Amniotic stem cell (primary cell): Measurements from ENCODE around the gene PAPLN.

Experiments used
- DNase-seq: peaks from one replicate; lab custom pipeline; 2025; lab: John Stamatoyannopoulos, UW

The PAPLN gene

DNA sequence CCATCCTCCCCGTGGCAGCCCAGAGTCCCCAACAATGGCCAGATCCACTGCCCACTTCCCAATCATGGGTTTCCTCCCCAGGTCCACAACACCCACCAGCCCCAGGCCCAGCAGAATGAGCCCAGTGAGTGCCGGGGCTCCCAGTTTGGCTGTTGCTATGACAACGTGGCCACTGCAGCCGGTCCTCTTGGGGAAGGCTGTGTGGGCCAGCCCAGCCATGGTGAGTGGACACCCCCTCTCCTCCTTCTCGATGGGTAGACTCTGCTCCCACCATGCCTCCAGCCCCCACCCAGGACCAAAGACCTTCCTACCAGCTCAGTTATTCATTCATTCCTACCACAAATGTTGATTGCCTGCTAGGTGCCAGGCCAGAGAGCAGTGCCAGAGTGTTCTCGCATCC lies 23.8 kb downstream of the PAPLN start:
- no peak for DNase-seq

DNA sequence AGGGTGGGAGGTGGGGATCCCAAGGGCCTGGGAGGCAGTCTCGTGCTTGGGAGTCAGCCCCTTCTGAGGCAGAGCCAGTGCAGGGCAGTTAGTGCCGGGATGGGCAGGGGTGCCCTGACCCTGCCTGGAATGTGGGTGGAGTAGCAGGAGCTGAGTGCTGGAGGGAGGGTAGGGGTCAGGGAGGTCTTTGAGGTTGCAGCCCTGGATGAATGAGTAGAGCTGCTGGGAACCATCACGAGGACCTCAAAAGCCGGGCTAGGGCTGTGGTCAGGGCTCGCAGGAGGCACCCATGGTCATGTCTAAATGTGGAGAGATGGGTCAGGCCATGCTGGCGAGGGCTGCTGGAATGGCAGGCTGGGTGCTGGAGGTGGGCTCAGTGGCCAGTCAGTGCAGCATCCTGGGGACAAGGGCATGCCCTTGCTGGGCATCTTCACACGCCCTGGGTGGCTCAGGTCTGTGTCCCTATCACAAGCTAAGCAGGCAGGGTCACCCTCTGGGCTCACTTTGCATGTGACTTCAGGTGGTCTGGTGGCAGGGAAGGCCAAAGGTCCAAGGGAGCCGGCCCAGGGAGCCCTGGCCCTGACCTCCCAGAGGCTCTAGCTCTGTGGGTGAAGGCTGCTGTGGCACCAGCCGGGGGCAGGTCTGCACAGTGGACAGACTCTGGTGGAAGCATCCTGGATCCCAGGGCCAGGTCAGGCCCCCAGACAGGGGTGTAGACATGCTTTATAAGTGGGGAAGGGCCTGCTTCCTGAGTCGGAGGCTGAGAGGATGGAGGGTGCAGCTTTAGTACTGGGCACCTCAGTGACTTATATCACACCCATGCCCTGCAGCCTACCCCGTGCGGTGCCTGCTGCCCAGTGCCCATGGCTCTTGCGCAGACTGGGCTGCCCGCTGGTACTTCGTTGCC lies 24.5 kb downstream of the PAPLN start:
- no peak for DNase-seq

DNA sequence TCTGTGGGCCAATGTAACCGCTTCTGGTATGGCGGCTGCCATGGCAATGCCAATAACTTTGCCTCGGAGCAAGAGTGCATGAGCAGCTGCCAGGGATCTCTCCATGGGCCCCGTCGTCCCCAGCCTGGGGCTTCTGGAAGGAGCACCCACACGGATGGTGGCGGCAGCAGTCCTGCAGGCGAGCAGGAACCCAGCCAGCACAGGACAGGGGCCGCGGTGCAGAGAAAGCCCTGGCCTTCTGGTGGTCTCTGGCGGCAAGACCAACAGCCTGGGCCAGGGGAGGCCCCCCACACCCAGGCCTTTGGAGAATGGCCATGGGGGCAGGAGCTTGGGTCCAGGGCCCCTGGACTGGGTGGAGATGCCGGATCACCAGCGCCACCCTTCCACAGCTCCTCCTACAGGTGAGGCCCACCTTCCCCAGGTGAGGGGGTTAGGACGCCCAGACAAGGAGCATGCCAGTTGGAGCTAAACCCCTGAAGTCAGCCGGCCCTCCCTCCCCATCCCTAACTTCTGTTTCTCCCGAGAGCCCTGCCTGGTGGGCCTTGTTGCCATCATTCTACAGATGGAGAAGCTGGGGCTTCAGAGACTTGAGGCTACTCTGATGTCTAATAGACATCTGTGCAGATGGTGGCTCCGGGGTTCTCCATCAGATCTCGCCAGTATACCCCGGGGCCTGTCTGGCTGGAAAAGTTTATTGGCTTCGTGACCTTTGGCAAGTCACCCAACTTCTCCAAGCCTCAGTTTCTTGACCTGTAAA lies 25.3 kb downstream of the PAPLN start:
- DNase-seq = no peak

DNA sequence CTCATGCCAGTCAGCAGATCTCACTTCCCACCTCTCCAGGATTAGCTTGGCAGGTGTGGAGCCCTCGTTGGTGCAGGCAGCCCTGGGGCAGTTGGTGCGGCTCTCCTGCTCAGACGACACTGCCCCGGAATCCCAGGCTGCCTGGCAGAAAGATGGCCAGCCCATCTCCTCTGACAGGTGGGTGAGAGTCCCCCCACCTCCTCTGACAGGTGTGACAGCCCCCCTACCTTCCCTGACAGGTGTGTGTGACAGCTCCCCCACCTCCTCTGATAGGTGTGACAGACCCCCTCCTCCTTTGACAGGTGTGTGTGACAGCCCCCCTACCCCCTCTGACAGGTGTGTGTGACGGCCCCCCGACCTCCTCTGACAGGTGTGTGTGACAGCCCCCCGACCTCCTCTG lies 26.3 kb downstream of the PAPLN start:
- no peak for DNase-seq

DNA sequence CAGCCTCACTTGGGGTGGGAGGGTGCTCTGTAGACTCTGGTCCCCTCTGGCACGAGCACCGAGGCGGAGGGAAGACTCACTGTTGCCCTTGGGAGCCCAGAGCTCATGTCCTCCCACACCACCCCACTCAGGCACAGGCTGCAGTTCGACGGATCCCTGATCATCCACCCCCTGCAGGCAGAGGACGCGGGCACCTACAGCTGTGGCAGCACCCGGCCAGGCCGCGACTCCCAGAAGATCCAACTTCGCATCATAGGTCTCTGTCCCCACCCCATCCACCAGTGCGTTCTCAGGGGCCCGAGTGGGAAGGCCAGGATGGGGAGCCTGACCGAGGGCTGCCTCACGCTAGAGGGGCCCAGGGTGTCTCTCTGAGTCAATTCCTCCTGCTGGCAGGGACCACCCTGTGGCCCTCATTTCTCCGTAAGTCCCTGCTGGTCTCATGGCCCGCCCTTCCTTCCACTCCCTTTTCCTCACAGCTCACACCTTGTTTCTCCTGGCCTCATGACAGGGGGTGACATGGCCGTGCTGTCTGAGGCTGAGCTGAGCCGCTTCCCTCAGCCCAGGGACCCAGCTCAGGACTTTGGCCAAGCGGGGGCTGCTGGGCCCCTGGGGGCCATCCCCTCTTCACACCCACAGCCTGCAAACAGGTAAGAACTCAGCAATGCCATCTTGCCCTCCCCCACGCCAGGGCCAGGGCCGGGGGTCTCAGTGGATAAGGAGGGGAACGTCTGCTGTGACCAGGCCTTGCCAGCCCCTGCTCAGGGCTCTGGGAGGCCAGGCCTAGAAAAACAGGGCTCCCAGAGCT lies 27.0 kb downstream of the PAPLN start:
- DNase-seq = no peak

DNA sequence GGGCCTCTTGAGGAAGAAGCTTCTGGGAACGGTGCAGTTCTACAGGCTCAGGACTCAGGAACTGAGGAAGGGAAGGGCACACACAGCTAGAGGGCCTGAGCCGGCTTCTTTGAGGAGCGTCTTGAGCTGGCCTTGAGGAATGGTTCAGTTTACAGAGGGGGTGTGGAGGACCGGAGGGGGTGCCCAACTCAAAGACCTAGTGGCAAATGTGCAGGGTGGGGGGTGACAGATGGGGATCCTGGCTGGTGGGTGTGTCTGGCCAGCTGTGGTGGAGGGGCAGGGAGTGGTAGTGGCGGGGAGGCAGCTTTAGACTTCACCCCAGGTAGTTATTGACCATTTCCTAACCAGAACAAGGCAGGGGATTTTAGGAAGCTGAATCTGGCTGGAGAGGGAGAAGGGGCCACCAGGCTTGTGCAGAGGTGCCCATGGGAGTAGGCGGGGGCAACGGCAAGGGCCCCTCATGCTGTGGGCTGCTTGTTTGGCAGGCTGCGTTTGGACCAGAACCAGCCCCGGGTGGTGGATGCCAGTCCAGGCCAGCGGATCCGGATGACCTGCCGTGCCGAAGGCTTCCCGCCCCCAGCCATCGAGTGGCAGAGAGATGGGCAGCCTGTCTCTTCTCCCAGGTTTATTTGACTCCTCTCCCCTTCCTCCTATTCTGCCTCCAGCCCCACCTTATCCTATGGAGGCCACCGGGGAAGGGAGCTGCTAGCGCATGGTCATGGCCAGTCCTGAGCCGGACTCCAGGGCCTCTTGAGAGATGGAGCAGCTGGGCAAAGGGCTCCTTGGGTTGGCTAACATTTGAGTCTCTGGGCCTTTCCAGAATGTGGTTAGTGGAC lies 27.8 kb downstream of the PAPLN start:
- DNase-seq = no peak

DNA sequence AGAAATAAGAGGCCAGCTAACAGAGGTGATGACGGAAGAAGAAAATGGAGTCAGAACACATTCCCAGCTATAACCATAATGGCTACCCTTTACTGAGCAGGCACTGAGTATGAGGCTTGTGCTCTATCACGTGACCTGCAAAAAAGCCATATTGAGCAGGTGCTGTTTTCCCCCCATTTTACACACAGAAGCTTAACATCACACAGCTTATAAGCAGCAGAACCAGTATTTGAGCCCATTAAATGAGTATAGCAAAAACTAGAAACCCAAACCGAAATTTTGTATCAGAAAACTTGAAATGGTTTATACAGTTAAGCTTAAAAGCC lies 28.4 kb downstream of the PAPLN start:
- DNase-seq = no peak

DNA sequence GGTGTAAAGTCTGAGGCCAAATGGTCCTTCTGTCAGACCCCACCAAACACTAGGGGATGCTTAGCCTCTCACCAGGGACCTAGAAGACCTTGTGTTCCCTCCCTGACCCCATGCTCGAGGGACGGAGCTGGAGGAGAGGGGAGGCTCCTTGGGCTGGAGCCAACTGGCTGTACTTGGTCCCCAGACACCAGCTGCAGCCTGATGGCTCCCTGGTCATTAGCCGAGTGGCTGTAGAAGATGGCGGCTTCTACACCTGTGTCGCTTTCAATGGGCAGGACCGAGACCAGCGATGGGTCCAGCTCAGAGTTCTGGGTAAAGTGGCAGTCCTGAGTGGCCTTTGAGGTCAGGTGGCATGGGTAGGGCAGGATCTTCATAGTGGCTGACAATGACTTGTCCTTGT lies 29.0 kb downstream of the PAPLN start:
- DNase-seq = no peak

DNA sequence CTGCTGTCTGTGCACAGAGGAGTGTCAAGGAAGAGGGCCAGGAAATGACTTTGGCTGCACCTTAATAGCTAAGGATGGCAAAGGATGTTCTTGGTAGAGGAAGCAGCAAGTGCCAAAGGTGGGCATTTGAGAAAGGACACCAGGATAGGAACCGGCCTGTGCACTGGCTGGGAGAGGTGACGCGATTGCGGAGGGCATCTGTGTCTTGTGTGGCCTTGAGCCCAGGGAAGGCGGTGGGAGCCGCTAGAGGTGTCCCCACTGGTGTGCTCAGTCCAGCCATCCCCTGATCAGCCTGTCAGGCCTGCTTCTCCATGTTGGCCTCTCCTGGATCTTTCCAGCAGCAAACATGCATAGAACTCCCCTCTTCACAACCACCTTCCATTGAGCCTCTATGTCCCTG lies 30.2 kb downstream of the PAPLN start:
- DNase-seq = no peak

DNA sequence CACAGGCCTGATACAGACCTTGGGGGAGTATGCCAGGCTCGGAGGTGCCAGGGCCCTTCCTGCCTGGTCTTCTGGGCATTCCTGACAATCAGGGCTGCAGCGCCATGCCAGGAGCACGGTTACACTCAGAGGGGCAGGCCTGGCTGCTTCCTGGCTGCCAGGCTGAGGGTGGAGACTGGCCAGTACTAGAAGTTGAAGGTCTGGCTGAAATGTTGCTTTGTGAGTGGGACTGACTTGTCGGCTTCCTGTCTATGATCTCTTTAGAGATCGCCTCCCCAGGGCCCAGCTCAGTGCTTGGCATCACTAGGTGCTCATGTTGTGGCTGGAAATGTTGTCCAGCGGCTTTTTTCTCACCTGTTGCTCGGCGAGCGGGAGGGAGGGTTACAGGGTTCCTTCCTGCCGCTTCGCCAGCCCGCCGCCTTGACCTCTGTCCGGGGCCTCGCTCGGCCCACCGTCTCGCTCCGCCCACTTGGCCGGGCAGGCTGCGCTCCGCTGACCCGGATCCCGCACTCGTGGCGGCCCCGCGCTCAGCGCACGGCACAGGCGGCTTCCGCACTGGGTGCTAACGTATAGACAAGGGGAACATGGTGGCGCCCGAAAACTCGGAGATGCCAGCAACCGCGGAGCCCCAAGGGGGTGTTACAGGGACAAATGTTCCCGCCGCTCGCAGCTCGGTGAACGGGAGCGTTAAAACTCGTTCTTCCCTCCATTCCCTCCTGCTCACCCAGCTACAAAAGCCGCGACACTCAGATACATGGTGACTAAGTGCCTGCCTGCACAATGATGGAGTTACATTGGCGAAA lies 32.6 kb downstream of the PAPLN start:
- no peak for DNase-seq

DNA sequence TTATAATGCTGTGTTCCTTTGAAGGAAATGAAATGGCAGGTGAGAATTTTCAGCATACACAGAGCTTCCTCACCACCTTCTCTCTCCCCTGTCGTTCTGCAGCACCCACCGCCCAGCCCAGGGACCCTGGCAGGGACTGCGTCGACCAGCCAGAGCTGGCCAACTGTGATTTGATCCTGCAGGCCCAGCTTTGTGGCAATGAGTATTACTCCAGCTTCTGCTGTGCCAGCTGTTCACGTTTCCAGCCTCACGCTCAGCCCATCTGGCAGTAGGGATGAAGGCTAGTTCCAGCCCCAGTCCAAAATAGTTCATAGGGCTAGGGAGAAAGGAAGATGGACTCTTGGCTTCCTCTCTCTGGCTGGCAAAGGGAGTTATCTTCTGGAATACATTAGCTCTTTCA lies 35.1 kb downstream of the PAPLN start:
- no peak for DNase-seq

DNA sequence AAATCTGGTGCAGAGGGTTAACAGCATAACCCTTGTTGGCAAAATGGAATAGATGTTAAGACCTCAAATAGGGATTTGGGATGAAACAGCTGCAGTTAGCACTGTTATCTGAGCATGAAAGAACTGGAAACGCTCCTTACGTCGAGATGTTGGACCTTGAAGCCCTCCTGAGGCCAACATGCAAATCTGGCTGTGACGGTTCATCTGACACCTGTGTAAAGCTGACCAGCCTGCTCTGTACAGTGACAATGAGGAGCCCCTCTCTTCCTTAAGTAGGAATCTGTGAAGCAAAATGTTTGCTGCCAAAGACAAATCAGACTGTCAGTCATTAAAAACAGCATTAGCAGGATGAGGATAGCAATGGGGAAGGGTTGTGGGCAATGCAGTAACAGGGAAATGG lies 36.5 kb downstream of the PAPLN start:
- DNase-seq = no peak

DNA sequence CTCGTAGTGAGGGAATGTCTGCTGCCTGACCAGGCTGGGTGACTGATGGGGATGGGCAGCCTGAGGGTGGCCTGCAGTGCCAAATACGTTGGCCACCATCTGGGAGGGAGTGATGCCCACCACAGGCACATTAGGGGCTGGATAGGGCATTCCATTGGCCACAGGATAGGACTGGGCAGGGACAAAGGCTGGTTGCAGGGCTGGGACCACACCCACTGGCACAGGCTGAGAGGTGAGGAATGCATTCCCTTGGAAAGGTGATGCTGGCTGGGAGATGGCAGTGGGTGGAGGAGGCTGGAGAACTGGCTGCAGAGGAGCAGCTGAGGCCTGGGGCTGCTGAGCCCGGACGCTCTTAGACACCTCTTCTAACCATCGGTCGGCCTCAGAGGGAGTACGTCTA lies 39.5 kb downstream of the PAPLN start:
- no peak for DNase-seq

DNA sequence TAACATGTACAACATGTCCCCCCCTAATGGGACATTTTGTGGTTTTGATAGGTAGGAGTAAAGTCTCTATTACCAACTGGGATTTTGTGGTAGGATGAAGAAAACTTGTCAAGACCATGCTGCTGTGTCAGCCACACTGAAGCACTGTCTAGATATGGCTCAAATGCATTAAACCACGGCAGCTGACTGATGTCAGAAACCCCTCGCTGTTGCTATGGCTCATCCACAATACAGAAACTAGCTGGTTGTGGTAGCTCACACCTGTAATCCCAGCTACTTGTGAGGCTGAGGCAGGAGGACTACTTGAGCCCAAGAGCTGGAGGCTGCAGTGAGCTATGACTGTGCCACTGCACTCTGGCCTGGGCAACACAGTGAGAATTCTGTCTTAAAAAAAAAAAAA lies 40.1 kb downstream of the PAPLN start:
- no peak for DNase-seq

DNA sequence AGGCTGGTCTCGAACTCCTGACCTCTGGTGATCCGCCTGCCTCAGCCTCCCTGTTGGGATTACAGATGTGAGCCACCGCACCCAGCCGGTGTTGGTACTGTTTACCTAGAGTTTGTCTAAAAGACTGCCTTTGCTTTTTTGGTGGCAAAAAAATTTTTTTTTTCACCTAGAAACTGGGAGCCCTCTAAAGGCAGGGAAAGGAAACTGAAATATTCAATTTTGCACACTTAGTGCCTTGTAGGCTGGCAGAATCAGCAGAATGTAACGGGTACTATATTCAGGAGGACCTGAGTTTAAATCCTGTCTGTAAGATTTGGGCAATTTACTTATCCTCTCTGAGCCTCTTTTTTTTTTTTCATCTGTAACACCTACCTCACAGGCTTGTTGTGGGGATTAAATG lies 43.6 kb downstream of the PAPLN start:
- DNase-seq = no peak

DNA sequence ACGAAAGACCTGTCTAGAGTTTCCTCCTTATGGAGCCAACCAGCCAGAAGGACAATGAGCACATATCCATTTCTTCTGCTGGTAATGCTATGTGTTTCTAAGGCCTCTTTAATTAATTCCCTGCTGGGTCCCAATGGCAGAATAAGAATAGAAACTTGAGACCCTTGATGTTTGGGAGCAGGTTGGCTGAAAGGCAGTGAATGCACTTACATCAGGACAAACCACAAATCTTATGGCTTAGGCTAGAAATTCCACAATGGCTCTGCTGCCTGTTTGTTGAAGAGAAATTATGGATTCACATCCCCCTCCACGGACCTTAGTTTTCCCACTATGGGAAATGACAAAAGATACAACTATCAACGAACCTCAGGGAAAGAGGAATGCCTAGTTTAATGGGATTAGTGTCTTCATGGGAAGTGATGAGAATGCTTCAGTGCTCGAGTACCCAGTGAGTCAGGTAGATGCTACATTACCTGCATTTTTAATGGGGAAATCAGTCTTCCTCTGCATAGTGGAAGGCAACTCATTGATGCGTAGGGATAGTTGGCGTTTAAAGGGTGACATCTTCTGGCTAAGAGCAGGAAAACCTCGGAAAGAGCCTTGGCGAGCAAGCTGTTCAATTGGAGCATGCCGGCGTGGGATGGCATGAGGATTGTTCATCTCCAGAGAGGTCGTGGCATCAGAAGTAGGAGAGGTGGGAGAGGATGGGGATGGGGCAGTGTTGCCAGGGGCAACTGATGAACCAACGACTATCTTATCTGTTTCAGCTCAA lies 46.5 kb downstream of the PAPLN start:
- DNase-seq = no peak

DNA sequence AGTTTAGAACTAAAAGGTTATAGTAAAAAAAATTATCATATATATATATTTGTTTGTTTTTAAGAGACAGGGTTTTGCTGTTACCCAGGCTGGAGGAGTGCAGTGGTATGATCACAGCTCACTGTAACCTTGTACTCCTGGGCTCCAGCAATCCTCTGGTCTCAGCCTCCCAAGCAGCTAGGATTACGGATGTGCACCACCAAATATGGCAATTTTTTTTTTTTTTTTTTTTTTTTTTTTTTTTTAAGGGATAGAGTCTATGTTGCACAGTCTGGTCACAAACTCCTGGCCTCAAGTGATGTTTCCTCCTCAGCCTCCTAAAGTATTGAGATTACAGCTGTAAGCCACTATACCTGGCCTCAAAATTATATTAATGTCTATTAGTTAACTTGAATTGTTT lies 48.7 kb downstream of the PAPLN start:
- no peak for DNase-seq

DNA sequence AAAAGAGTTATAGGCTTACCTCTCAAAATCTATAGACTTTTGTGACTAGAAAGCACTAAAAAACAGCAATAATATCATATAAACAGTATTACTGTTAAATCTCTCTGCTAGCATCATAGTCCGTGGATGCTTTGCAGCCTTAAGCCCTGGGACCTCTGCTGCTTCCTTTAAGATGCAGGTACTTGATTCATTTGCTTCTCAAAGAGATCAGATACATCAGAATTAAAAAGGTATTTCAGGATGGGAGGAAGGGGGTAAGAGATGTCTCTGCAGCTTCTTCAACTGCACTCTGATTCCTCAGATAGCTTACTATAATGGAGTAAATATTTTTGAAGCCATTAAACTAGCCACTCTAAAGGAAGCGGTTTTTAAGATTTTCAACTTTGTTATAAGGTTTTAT lies 49.3 kb downstream of the PAPLN start:
- DNase-seq = no peak

DNA sequence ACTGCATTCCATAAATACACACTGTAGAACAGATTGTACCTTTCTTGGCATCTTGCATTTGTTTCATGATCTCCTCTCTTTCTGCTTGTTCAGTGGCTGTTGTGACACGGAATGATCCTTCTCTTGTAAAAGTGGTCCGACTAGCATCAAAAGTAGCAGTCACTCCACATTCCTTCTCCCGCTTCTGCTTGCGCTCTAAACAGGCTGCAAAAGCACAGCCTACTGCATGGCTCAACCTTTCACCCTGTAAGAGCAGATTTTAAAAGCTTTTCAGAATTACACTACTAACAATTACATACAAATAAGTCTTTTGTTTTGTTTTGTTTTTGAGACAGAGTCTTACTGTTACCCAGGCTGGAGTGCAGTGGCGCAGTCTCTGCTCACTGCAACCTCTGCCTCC lies 49.8 kb downstream of the PAPLN start:
- no peak for DNase-seq

DNA sequence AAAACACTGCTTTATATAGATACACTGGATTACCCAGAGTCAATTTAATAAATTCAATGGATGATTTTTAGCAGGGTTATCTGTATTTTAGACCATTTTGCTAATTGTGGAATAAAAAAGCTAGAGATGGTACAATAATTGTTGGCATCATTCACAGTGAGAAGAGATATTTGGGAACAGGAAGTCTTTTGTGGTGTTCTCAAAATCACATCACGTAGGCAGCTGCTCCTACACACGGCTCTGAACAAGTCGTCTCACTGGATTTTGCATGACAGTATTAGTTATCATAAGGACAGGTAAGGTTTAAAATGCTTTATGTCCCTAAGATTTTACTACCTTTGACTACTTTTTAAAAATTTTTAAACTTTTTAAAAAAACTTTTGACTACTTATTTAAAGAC lies 52.0 kb downstream of the PAPLN start:
- DNase-seq = no peak
